SIG-M5 (cell line): Measurements from ENCODE around the gene EEF2.
"Not testable (repeated sequence)": the region's sequence is repeated elsewhere in the genome, so short reads cannot be mapped to it uniquely, and the experiment has no call there.

Source experiments
- DNase-seq: peaks from one replicate; lab custom pipeline; 2025; lab: John Stamatoyannopoulos, UW

EEF2 gene

DNA sequence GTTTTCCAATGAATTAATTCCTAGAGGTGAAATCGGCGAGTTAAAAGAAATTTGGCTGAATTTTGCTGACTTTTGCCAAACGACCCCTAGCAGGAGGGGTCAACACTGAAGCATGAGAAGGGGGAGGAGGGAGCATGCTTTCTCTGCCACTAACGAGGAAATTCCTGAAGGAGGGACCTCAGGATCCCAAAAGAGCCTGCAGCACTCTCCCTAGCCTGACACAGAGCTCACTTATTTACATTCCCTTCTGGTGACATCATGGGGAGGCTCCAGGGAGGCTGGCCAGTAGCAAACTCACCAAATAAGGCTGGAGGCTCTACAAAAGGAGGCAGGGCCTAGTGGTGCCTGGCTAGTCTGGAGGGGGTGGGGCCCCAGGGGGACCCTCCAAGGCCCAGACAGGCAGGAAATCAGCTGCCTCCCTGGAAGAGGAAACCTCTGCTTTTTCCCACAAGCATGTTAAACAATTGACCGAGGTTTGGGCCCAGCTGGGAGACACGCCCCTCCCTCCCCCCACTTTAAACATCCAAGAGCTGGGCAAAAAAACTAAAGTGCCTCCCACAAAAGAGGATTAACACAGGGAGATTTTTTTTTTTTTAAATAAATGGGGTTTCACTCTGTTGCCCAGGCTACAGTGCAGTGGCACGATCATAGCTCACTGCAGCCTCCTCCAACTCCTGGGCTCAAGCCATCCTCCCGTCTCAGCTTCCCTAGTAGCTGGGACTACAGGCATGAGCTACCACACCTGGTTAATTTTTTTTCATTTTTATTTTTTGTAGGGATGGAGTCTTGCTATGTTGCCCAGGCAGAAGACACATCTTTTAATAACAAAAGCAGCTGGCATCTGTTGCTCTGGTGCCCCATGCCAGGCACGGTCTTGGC, 16.5 kb downstream of the EEF2 start:
- DNase-seq: no peak

DNA sequence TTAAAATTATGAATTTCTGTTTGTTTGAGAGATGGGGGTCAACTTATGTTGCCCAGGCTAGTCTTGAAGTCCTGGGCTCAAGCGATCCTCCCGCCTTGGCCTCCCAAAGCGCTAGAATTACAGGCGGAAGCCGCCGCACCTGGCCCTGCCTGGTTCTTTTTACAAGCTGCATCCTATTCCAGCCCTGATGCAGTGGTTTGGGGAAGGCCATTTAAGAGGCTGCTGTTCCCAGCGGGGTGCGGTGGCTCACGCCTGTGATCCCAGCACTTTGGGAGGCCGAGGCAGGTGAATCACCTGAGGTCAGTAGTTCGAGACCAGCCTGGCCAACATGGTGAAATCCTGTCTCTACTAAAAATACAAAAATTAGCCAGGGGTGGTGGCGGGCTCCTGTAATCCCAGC, 17.3 kb downstream of the EEF2 start:
- not testable (repeated sequence) for DNase-seq

DNA sequence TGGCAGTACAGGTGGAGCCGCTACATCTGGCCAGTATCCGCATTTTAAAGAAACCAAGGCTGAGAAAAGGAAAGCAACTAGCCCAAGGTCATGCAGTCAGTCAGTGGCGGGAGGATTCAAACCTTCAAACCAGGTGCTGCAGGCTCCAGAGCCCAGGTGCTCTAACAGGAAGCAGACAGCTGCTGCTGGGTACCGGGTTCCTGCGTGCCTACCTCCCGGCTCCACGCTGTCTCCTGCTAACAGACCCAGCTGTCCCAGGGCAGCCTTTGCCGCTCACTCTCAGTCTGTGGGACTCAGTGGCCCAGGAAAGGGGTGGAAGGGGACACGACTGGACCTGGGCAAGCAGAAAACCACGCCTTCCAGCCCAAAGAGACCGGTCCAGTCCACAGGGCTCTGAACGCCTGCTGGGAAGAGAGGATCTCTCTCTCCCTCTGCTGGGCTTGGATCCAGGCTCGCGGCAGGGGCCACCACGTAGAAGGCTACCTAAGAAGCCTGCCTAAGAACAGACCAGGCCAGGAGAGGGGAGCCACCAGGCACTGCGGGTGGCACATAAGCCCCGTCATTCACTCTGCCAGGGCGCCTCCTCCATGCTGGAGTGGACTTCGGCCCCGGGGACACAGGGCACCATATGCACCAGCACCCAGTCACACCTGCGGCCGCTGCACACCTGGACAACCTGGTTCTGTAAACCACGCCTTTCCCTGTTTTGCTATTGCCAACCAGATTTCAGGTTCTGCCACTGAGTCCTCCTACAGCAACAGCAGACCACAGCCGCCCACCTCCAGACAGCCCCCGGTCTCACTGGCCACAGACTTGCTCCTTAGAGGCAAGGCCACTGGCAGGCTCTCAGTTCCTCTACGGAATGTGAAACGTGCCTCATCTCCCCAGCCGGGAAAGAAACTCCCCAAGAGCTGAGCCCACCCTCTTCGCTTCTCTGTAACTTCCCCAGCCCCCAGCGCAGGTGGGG, 18.9 kb downstream of the EEF2 start:
- DNase-seq: no peak

DNA sequence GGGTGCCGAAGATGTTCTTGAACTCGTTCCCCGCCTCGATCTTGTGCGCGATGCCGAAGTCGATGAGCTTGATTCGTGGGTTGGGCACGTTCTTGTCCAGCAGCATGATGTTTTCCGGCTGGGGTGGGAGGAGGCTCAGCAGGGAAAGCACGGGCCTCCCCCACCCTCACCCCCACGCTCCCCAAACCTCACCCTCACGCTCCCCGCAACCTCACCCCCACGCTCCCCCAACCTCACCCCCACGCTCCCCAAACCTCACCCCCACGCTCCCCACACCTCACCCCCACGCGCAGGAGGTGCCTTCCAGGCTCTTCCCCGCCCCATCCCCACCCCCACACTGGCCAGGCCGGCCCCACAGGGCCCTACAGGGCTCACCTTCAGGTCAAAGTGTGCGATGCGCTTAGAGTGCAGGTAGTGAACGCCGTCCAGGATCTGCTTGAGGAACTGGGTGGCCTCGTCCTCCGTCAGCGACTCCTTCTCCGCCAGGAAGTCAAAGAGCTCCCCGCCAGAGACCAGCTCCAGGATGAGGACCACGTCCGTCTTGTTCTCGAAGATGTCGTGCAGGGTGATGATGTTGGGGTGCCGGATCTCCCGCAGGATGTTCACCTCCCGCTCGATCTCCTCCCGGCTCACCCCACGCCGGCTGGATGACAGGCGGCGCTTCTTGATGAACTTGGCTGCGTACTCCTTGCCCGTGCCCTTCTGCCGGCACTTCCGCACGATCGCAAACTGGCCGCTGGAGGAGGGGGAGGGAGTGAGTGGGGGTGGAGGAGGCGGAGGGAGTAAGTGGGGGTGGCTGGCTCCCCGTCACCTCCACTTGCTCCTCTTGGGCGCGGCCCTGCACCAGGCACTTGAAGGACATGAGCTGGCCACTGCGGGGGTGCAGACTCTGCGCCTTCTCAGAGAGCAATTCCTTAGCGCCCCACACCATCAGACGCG, 20.7 kb downstream of the EEF2 start:
- DNase-seq: no peak

DNA sequence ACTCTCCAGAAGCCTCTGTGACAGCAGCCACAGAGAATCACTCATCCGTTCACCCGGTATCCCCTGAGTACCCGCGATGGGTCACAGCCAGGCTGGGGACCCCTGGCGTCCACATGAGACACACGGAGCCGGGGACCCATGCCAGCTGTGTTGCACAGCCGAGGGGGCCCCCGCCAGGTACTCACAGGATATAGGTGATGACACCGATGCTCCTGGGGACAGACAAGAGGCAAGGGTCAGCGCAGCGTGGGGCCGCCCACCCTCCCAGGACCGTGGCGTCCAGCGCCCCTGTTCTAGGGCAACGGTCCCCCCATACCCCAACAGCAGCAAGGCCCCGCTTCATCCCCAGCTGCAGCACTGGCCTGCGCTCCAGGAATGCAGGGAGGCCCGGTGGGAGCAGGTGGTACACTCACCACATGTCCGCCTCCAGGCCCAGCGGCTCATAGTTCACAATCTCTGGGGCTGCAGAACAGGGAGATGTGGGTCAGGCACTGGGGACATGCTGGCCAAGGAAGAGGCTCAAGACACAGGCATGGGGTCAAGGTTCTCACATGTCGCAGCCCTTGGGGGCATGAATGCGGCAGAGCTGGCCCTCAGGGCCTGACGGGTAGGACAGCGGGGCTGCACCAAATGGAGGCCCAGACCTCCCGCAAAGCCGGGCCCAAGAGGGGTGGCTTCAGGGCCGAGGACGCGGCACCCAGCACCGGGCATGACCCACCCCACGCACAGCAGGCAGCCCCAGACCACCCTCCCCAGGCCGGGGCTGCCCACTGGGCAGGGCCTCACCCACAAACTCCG, 21.6 kb downstream of the EEF2 start:
- no peak for DNase-seq

DNA sequence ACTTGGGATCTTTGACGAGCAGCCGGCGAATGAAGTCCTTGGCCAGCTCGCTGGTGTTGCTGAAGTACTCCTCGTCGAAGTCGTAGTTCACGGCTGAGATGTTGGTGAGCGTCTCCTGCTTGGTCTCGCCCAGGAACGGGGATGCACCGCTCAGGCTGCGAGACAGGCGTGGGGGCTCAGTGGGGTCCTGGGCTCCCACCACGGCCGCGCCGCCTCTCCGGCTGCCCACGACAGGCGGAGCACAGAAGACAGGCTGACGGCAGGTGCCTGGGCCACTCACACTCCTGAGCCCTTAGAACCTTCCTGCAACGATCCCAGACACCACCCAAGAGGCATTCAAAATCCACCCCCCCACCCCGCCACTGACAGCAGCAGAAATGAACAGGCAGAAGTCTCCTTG, 24.3 kb downstream of the EEF2 start:
- DNase-seq: no peak

DNA sequence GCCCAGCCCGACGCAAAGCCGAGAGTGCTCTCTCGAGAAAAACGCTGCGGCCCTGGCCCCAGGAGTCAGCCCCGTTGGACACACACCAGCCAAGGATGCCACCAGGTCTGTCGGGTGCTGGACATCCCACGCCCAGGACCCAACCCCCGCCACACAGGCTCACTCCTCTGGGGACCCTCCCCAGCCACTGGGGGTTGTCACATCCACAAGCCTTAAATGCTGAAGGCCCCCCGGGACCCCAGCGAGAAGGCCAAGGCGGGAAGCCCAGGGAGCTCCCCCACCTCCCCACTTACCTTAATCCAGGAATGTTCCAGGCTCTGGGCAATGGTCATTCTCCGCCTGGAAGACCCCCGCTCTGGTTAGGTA, 25.5 kb downstream of the EEF2 start:
- no peak for DNase-seq

DNA sequence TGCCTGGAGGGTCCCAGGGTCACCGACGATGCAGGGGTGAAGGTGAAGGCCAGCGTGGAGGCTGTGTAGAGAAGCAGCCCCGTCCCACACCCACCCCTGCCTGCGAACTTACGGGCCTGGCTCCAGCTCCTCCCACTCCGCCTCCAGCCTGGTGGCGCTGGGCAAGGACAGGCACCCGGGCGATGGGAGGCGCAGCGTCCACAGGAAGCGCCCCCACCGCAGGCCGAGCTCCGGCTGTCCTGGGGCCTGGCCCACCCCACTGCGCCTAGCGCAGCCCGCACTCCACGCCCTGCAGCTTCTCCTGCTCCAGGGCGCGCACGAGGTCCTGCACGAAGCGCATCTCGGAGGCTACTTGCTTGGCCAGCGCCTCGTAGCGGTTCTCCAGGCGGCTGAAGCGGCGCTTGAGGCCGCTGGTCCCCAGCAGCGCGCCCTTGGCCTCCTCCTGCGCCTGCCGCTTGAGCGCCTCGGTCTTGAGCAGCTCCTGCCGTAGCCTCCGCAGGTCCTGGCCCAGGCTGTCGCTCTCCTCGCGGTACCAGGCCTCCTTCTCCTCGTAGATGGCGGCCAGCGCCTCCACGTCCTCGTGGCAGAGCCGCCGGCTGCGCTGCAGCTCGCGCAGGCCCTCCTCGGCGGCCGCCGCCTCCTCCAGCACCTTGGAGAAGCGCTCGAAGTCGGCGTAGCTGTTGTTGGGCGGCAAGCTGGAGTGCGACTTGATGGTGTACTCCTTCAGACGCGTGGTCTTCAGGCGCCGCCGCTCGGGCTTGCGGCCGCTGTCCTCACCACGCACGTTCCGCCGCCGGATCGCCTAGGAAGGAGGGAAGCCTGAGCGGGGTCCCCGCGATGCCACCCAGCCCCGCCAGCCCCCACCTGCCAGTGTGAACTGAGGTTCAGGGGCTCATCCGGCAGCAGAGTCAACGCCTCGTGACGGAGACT, 26.2 kb downstream of the EEF2 start:
- no peak for DNase-seq

DNA sequence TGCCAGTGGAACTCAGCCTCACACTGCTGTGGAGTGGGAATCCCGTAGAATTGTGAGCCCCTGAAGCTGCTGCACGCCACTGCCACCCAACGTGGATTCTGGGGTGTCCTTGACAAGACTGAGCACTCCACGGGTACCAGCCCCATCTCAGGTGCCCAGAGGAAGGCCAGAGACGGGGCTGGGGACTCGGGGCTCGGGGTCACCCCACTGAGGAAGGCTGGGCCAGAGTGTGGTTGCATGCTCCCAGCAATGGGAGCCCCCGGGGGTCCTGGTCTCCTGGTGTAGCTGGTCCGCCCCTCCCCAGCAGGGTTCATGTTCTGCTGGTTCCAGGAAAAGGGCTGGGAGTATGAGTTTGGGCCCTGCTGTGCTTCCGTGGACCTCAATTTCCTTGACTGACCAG, 29.6 kb downstream of the EEF2 start:
- no peak for DNase-seq

DNA sequence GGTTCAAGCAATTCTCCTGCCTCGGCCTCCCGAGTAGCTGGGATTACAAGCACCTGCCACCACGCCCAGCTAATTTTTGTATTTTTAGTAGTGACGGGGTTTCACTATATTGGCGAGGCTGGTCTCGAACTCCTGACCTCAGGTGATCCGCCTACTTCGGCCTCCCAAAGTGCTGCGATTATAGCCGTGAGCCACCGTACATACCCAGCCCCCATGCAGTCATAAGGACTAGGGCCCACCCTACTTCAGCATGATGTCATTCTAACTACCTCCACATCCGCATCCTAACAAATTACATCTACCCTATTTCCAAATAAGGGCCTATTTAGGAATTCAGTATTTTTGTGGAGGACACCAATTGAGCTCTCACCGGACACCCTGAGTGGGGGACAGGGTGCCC, 30.0 kb downstream of the EEF2 start:
- not testable (repeated sequence) for DNase-seq

DNA sequence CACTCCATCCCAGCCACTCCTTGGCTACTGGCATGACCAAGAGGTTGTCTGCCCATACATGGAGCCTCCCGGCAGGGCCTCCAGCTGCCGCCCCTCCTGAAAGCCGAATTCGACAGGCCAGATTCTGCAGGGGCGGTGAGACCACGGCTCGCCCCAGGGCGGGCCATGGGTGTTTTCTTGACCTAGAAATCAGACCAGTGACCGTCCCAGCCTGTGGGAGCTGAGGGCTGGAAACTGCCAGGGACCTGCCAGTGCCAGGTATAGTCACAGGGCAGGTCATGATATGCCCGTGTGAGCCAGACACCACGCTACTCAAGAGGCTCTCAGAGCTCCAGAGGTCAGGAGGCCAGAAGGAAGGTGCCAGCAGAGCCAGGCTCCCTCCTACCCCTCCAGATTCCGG, 31.2 kb downstream of the EEF2 start:
- DNase-seq: no peak

DNA sequence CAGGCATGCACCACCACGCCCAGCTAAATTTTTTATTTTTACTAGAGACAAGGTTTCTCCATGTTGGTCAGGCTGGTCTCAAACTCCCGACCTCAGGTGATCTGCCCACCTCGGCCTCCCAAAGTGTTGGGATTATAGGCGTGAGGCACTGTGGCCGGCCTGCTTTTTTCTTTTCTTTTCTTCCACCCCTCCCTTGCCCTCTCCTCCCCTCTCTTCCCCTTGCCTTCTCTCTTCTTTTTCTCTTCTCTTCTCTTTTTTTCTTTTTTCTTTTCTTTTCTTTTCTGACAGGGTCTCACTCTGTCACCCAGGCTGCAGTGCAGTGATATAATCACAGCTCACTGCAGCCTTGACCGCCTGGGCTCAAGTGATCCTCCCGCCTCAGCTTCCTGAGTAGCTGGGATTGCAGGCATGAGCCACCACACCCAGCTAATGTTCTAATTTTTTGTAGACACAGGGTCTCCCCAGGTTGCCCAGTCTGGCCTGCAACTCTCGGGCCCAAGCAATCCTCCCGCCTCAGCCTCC, 32.4 kb downstream of the EEF2 start:
- DNase-seq: not testable (repeated sequence)

DNA sequence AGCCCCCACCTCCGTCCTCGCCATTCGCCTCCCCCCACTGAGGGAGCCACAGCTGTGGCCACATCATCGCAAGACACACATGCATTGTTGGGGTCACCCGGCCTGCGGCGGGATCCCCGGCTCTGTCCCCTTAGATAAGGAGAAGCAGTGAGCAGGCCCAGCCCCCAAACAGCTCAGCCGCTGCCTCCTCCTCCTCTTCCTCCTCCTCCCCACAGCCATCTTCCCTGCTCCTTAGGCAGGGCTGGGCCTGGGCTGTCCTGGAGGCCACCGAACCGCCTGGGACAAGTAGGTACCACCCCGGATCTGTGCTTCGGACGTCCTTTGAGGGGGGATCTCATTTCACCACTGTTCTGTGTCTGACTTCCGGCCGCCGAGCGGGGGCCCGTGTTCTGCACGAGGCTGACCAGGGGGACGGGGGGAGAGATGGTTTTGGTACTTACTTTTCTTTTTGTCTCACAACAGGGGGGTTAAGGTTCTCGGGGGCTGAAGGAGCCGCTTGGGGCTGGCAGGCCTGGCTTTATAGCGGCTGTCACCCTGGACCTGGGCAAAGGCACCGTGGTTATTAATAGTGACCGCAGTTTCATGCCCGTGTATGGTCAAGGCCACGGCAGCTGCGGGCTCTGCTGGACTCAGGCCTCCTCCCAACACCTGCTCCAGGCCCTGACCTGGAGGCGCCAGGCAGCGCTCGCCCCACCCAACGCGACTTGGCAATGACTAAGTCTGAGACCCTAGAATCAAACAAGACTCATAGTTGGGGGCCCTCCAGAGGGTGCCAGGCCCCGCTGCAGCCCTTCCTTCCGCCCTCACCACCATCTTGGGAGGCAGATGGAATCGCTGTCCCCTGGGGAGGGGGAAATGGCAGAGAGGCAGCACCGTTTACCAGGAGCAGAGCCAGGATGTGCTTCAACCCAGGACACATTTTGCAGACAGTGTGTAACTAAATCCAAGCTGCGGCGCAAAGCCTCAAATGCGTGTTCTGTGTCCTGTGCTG, 34.1 kb downstream of the EEF2 start:
- DNase-seq: no peak

DNA sequence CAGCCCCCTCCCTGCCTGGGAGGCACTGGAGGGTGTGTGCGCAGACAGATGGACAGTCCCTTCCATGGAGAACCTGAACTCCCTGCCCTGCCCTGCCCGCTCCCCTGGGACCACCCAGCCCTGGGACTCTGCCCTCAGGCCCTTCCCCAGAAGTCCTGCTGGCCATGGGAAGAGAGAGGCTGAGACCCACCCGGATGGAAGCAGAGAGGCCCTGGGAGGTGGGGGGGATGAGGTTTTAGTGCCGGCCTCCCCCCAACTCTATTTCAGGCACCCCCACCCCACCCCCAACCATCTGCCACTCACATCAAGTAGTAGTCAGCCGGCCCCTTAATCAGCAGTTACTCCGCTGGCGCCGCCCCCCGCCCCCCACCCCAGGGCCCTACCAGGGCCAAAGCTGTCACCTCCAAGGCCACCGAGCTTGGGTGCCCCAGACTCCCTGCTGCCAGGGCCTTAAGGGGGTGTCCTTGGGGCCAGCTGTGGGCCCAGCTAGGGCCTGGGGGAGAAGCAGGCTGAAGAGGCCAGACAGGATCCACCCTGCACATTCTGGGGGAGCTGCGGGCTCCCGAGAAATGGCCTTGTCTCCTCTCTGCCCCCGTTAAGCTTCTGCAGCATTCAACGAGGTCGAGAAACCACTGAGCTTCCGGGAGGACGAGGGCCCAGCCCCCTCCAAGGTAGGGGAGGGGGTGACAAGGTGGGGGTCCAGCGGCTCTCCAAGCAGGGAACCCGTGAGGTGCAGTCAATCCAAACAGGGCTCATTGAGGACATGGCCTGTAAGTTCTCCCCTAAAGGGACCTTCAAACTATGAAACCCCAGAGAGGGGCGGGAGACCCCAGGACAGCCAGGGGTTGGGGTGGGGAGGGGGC, 35.0 kb downstream of the EEF2 start:
- DNase-seq: no peak

DNA sequence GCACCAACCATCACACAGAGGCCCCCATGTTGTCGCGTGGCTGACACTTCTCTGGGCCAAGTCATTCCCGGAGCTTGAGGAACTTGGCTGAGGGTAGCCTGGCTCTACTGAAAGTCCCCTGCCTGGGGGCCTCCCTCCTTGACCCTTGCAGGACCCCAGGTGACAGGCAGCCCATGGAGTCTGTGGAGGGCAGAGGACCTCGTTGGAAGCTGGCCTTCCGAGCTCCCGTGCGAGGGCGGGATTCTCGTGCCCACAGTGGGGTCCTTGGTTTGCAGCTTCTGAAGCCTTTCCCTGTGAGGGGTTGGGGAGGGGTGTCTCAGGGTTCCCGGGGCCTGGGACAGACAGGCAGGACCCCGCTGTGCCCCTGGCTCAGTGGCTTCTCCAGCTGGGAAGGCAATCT, 36.0 kb downstream of the EEF2 start:
- DNase-seq: no peak

DNA sequence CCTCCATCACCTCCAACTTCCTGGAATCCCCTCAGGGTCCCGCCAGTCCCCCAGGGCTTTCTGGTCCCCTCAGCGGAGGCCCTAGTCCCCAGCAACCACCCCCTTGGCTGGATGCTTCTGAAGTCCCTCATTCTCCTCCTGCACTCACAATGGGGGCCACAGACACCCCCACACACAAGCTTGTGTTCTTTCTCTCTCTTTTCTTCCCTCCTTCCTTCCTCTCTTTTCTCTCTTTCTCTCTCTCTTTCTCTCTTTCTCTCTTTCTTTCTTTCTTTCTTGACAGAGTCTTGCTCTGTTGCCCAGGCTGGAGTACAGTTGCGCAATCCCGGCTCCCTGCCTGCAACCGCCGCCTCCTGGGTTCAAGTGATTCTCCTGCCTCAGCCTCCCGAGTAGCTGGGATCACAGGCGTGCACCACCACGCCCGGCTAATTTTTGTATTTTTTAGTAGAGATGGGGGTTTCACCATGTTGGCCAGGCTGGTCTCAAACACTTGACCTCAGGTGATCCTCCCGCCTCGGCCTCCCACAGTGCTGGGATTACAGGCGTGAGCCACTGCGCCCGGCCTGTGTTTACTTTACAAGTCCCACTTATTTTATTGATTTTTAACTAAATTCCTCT, 37.8 kb downstream of the EEF2 start:
- not testable (repeated sequence) for DNase-seq

DNA sequence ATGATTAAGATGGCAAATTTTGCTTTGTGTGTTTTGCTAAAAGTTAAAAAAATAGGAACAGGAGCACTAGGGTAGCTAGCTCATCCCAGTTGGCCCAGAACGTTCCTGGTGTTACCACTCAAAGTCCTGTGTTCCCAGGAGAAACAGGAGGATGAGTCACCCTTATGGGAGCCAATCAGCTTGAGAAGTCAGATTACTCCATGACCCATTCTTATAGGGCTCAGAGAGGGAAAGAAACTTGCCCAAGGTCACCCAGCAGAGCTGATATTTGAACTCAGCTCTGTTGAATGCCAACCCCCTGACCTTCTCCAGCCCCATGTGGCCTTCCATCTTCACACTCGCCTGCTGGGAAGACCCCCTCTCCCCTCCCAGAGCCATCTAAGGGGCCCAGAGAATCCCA, 39.4 kb downstream of the EEF2 start:
- DNase-seq: no peak
